ENCODE measurements around the gene ICA1. TPM values are rescaled to one million over a fixed set of nuclear protein-coding genes. Genes with fewer than 3 reads are reported as not detected.
A peak's percentile ranks its signal among the peaks of the same experiment; 100 is the strongest.

The ICA1 gene
- total and polyA plus RNA-seq, 10 donors = 9.6 to 45.7 (median 27.0) TPM

GRCh38 chr7:8151161-8151725 is 110.7 kb downstream of the ICA1 start:
- 71 to 88% (median 84%) methylated on average over 7 of the region's 7 CpGs for WGBS, 5 donors
- Histone ChIP-seq H3K4me1 (peaks cover 19 to 49% (median 30%) of the 10 kb centered on the region in 6 donors), H3K27me3 (replicated peaks in 1 of 7) (no peaks in the 10 kb centered on the region), H3K36me3 (peaks cover 0 to 13% (median 0%) of the 10 kb centered on the region in 6 donors), H3K4me3 (no peak overlapping the region), H3K9me3 (no peaks in the 10 kb centered on the region), H3K27ac (no peak overlapping the region)
- TF ChIP-seq, protein P1, sequence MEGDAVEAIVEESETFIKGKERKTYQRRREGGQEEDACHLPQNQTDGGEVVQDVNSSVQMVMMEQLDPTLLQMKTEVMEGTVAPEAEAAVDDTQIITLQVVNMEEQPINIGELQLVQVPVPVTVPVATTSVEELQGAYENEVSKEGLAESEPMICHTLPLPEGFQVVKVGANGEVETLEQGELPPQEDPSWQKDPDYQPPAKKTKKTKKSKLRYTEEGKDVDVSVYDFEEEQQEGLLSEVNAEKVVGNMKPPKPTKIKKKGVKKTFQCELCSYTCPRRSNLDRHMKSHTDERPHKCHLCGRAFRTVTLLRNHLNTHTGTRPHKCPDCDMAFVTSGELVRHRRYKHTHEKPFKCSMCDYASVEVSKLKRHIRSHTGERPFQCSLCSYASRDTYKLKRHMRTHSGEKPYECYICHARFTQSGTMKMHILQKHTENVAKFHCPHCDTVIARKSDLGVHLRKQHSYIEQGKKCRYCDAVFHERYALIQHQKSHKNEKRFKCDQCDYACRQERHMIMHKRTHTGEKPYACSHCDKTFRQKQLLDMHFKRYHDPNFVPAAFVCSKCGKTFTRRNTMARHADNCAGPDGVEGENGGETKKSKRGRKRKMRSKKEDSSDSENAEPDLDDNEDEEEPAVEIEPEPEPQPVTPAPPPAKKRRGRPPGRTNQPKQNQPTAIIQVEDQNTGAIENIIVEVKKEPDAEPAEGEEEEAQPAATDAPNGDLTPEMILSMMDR (IDR thresholded peaks at IDR 0.05 in 8 of 11, conservative IDR thresholded peaks at IDR 0.05 in 3 of 11) = no peak
- TF ChIP-seq POLR2A (IDR thresholded peaks at IDR 0.05) (no peak), POLR2AphosphoS5 (IDR thresholded peaks at IDR 0.05) (no peak)
- intact Hi-C loops (cut with DNase I; ENCODE audit: low total_unique reads) = no loop called here
- no peak for DNase-seq

DNA sequence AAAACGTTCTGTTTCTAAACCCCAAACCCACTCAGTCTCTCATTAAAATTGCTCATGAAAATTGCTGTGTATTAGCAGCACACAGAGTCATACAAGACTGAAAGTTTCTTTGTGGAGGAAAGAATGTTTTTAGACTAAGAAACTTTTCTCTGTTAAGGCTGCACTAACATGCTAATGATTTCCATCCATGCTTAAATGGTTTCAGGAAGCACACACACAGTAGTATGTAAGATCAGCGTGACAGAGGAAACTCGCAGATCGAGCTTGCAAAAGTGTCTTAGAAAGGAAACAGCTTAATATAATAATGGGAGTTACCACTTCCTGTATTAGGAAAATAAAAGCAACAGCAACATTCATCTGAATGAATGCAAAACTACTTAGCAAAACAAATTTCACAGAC is 112.7 kb downstream of the ICA1 start:
- intact Hi-C loops (cut with DNase I; ENCODE audit: low total_unique reads) = no loop called here
- TF ChIP-seq, protein P1 (IDR thresholded peaks at IDR 0.05 in 8 of 11, conservative IDR thresholded peaks at IDR 0.05 in 3 of 11) = no peak
- TF ChIP-seq POLR2AphosphoS5 (IDR thresholded peaks at IDR 0.05) (no peak), POLR2A (IDR thresholded peaks at IDR 0.05) (no peak)
- DNase-seq = no peak

GRCh38 chr7:8147760-8148463 is 114.1 kb downstream of the ICA1 start:
- no peaks in the 10 kb centered on the region for H3K27me3 ChIP-seq (replicated peaks in 1 of 7)
- no peak for DNase-seq
- TF ChIP-seq, protein P1 (IDR thresholded peaks at IDR 0.05 in 8 of 11, conservative IDR thresholded peaks at IDR 0.05 in 3 of 11) = no peak
- no peak for TF ChIP-seq POLR2AphosphoS5 (IDR thresholded peaks at IDR 0.05)
- no peak for TF ChIP-seq POLR2A (IDR thresholded peaks at IDR 0.05)
- intact Hi-C loops (cut with DNase I; ENCODE audit: low total_unique reads) = no loop called here
- peak overlapping the region in 1 of 8 donors; percentile 26 for H3K27ac ChIP-seq
- peaks cover 0 to 7% (median 0%) of the 10 kb centered on the region in 6 donors for H3K36me3 ChIP-seq
- H3K4me3 ChIP-seq = no peak overlapping the region
- WGBS, 5 donors = 75 to 89% (median 78%) methylated on average over 11 of the region's 11 CpGs
- no peaks in the 10 kb centered on the region for H3K9me3 ChIP-seq
- H3K4me1 ChIP-seq = peaks cover 19 to 58% (median 35%) of the 10 kb centered on the region in 6 donors

More for the DNA sequence above, 112.7 kb downstream of the ICA1 start:
- WGBS, 5 donors = 4 to 11% (median 5%) methylated on average over 4 of the region's 4 CpGs
- no peaks in the 10 kb centered on the region for H3K27me3 ChIP-seq (replicated peaks in 1 of 7)
- peaks cover 19 to 49% (median 32%) of the 10 kb centered on the region in 6 donors for H3K4me1 ChIP-seq
- H3K9me3 ChIP-seq = no peaks in the 10 kb centered on the region
- H3K27ac ChIP-seq = peak overlapping the region in 7 of 8 donors; percentile 11 to 73 (median 54)
- no peaks in the 10 kb centered on the region for H3K36me3 ChIP-seq
- peak overlapping the region in 1 of 8 donors; percentile 8 for H3K4me3 ChIP-seq

GRCh38 chr7:8146788-8147413 is 115.1 kb downstream of the ICA1 start:
- no peak for TF ChIP-seq POLR2AphosphoS5 (IDR thresholded peaks at IDR 0.05)
- TF ChIP-seq, protein P1 (IDR thresholded peaks at IDR 0.05 in 8 of 11, conservative IDR thresholded peaks at IDR 0.05 in 3 of 11) = no peak
- TF ChIP-seq POLR2A (IDR thresholded peaks at IDR 0.05) = no peak
- no peaks in the 10 kb centered on the region for H3K9me3 ChIP-seq
- DNase-seq = no peak
- intact Hi-C loops (cut with DNase I; ENCODE audit: low total_unique reads) = no loop called here
- peaks cover 0 to 7% (median 0%) of the 10 kb centered on the region in 6 donors for H3K36me3 ChIP-seq
- H3K27me3 ChIP-seq (replicated peaks in 1 of 7) = no peaks in the 10 kb centered on the region
- 57 to 71% (median 60%) methylated on average over 8 of the region's 8 CpGs for WGBS, 5 donors
- H3K4me1 ChIP-seq = peaks cover 19 to 56% (median 35%) of the 10 kb centered on the region in 6 donors
- no peak overlapping the region for H3K4me3 ChIP-seq
- peak overlapping the region in 1 of 8 donors; percentile 21 for H3K27ac ChIP-seq

All from spleen (tissue), 11 donors.